GM12864 (cell line): Measurements from ENCODE around the gene ECEL1.

Experiments used
- DNase-seq: peaks from one replicate; pipeline ENCODE4 v3.0.0-alpha.2; 2011; ENCODE audit warnings: low read depth
- H3K4me3 ChIP-seq: 2 replicates; pipeline ENCODE4 v1.5.1; 2011; ENCODE audit warnings: mild to moderate bottlenecking, low read depth, low read length, control low read depth
- CTCF ChIP-seq: IDR thresholded peaks from 2 replicates; pipeline ENCODE4 v1.5.1; 2011; ENCODE audit warnings: low read depth, mild to moderate bottlenecking, moderate library complexity, low read length, control low read depth, inconsistent platforms; ENCODE audit errors: missing control alignments

ECEL1 gene

GRCh38 chr2:232525791-232526371 is 38.2 kb upstream of the ECEL1 start, which contains the start of gene CHRND:
TSS of gene CHRND (plus strand) at chr2:232526160. CDS start at chr2:232526216, 56 bp downstream.
- no peak for DNase-seq
- no peak for TF ChIP-seq CTCF
- H3K4me3 ChIP-seq: no peak within 1 kb of the TSS

GRCh38 chr2:232525199-232525598 is 37.6 kb upstream of the ECEL1 start:
- no peak for TF ChIP-seq CTCF
- no peak overlapping the region for H3K4me3 ChIP-seq
- DNase-seq: no peak

GRCh38 chr2:232524771-232525170 is 37.1 kb upstream of the ECEL1 start:
- no peak for TF ChIP-seq CTCF
- no peak overlapping the region for H3K4me3 ChIP-seq
- no peak for DNase-seq

GRCh38 chr2:232523682-232524597 is 36.3 kb upstream of the ECEL1 start:
- TF ChIP-seq CTCF: peak; percentile 14
- DNase-seq: no peak
- no peak overlapping the region for H3K4me3 ChIP-seq

- no peak for DNase-seq
- TF ChIP-seq CTCF: no peak
- no peak overlapping the region for H3K4me3 ChIP-seq
Measured at GRCh38 chr2:232523402-232523681, 35.7 kb upstream of the ECEL1 start.

- no peak overlapping the region for H3K4me3 ChIP-seq
- DNase-seq: no peak
- no peak for TF ChIP-seq CTCF
Measured at GRCh38 chr2:232522623-232523401, 35.2 kb upstream of the ECEL1 start.
